SU-DHL-6 (cell line): Measurements from ENCODE around the gene CDH11.

Experiments used
- H2AFZ ChIP-seq: fragments of 200-600 bp; sonication (generic); 2 replicates; pipeline ENCODE4 v1.6.1; 2014; ENCODE audit warnings: low read depth, mild to moderate bottlenecking, moderate library complexity, mixed read lengths, antibody characterized with exemption, low read length; ENCODE audit not compliant: severe bottlenecking
- H3F3A ChIP-seq: fragments of 200-600 bp; shearing (Covaris generic); 2 replicates; pipeline ENCODE4 v1.6.0; 2016; ENCODE audit warnings: antibody characterized with exemption, mild to moderate bottlenecking; ENCODE audit not compliant: insufficient read depth
- H3K27ac ChIP-seq: fragments of 200-600 bp; sonication (generic); 2 replicates; pipeline ENCODE4 v1.5.1; 2016; ENCODE audit warnings: low read depth, mild to moderate bottlenecking, low read length, moderate library complexity, mixed read lengths
- H3K27me3 ChIP-seq: fragments of 200-600 bp; sonication (generic), shearing (Covaris generic); 2 replicates; pipeline ENCODE4 v1.6.0; 2014; ENCODE audit warnings: mild to moderate bottlenecking, low read length
- H3K36me3 ChIP-seq: fragments of 200-600 bp; sonication (generic); 2 replicates; pipeline ENCODE4 v1.6.1; 2014; ENCODE audit warnings: mild to moderate bottlenecking, low read length, mixed read lengths
- H3K4me2 ChIP-seq: fragments of 300-600, 200-600 bp; shearing (Covaris generic), sonication (generic); 2 replicates; pipeline ENCODE4 v1.6.0; 2014; ENCODE audit warnings: low read length, low read depth, mild to moderate bottlenecking; ENCODE audit not compliant: poor library complexity, severe bottlenecking
- H3K4me3 ChIP-seq: fragments of 200-600 bp; sonication (generic); 2 replicates; pipeline ENCODE4 v1.5.1; 2014; ENCODE audit warnings: antibody characterized with exemption, low read length, mild to moderate bottlenecking, mixed read lengths; ENCODE audit not compliant: insufficient read depth, poor library complexity, severe bottlenecking
- H3K79me2 ChIP-seq: fragments of 200-600 bp; sonication (generic); 2 replicates; pipeline ENCODE4 v1.6.1; 2014; ENCODE audit warnings: mild to moderate bottlenecking, low read length, moderate library complexity; ENCODE audit not compliant: insufficient read depth
- H3K9ac ChIP-seq: fragments of 200-600 bp; sonication (generic); 2 replicates; pipeline ENCODE4 v1.7.0; 2014; ENCODE audit warnings: mild to moderate bottlenecking, low read length
- H3K9me2 ChIP-seq: fragments of 200-600 bp; sonication (generic); replicated peaks from 2 replicates; pipeline ENCODE4 v1.6.1; 2014; ENCODE audit warnings: low read length; ENCODE audit not compliant: insufficient read depth
- H3K9me3 ChIP-seq: fragments of 200-600 bp; sonication (generic); 2 replicates; pipeline ENCODE4 v1.6.1; 2014; ENCODE audit warnings: low read length, mixed read lengths; ENCODE audit not compliant: insufficient read depth
- H4K20me1 ChIP-seq: fragments of 200-600 bp; sonication (generic); 2 replicates; pipeline ENCODE4 v1.6.1; 2014; ENCODE audit warnings: low read depth, mild to moderate bottlenecking, antibody characterized with exemption, low read length, moderate library complexity, mixed read lengths
- EZH2phosphoT487 ChIP-seq: fragments of 200-600 bp; sonication (generic), shearing (Covaris generic); conservative IDR thresholded peaks from 2 replicates; pipeline ENCODE4 v1.6.1; 2018; ENCODE audit warnings: mild to moderate bottlenecking, antibody characterized with exemption, low read length, moderate library complexity, mixed read lengths
- TF ChIP-seq, protein P1 (sequence below): fragments of 200-600 bp; sonication (generic); IDR thresholded peaks from one replicate; pipeline ENCODE4 v1.5.1; 2017; ENCODE audit warnings: antibody characterized with exemption, mild to moderate bottlenecking, low read length, moderate library complexity; ENCODE audit not compliant: insufficient read depth, poor library complexity, severe bottlenecking

Gene CDH11

DNA sequence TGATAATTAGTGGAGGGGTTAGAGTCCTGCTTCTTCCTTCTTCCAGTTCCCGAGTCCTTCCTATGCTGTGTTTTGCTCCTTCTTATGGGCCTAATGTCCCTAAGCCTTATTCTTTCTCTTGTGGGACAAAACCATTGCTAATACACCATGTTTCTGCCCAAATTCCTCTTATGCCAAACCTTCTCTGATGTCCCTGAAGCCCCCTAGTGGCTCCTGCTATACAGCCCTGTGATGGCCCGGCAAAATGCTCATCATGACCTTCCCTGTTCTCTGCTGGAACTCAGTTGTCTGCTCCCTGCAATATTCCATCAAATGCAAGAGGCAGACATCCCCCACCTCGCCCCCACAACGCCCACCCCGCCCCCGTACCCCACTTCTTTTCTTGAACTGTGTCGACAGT is 171.6 kb downstream of the CDH11 start:
- no peaks in the 10 kb centered on the region for H3K79me2 ChIP-seq
- no peak overlapping the region for H2AFZ ChIP-seq
- H3F3A ChIP-seq: no peaks in the 10 kb centered on the region

DNA sequence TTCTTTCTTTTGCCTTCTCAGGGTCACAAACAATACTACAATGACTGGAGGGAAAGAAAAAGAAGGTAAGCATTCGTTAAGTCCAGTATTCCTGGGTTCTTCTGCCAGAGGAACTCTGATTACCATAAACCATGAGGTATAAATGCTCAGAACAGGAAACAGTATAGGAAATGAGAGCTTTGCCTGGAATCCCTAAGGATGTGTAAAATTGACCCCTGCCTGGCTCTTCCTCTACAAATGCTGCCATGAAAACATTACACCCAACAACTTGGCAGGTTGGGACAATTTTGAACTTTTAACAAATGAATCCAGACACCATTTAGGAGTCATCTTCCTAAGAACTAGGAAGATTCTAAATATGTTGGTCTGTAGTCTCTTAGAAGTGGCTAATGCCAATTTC is 173.8 kb downstream of the CDH11 start:
- Histone ChIP-seq H3K4me3 (no peak overlapping the region), H3K27ac (no peak overlapping the region), H3K36me3 (no peaks in the 10 kb centered on the region), H3K27me3 (no peaks in the 10 kb centered on the region), H3K9me2 (no peaks in the 10 kb centered on the region), H3K79me2 (no peaks in the 10 kb centered on the region), H3K9me3 (no peaks in the 10 kb centered on the region), H2AFZ (no peak overlapping the region), H3K9ac (no peak overlapping the region), H4K20me1 (no peaks in the 10 kb centered on the region), H3K4me2 (no peak overlapping the region), H3F3A (no peaks in the 10 kb centered on the region)
- no peak for TF ChIP-seq EZH2phosphoT487
- TF ChIP-seq, protein P1, sequence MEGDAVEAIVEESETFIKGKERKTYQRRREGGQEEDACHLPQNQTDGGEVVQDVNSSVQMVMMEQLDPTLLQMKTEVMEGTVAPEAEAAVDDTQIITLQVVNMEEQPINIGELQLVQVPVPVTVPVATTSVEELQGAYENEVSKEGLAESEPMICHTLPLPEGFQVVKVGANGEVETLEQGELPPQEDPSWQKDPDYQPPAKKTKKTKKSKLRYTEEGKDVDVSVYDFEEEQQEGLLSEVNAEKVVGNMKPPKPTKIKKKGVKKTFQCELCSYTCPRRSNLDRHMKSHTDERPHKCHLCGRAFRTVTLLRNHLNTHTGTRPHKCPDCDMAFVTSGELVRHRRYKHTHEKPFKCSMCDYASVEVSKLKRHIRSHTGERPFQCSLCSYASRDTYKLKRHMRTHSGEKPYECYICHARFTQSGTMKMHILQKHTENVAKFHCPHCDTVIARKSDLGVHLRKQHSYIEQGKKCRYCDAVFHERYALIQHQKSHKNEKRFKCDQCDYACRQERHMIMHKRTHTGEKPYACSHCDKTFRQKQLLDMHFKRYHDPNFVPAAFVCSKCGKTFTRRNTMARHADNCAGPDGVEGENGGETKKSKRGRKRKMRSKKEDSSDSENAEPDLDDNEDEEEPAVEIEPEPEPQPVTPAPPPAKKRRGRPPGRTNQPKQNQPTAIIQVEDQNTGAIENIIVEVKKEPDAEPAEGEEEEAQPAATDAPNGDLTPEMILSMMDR: no peak

More for the DNA sequence above, 171.6 kb downstream of the CDH11 start:
- H3K36me3 ChIP-seq: no peaks in the 10 kb centered on the region
- H3K4me2 ChIP-seq: no peak overlapping the region
- H4K20me1 ChIP-seq: no peaks in the 10 kb centered on the region
- H3K4me3 ChIP-seq: no peak overlapping the region
- H3K9me2 ChIP-seq: no peaks in the 10 kb centered on the region
- no peak overlapping the region for H3K9ac ChIP-seq
- TF ChIP-seq, protein P1: no peak
- no peak for TF ChIP-seq EZH2phosphoT487
- H3K9me3 ChIP-seq: no peaks in the 10 kb centered on the region
- H3K27ac ChIP-seq: no peak overlapping the region
- no peaks in the 10 kb centered on the region for H3K27me3 ChIP-seq

DNA sequence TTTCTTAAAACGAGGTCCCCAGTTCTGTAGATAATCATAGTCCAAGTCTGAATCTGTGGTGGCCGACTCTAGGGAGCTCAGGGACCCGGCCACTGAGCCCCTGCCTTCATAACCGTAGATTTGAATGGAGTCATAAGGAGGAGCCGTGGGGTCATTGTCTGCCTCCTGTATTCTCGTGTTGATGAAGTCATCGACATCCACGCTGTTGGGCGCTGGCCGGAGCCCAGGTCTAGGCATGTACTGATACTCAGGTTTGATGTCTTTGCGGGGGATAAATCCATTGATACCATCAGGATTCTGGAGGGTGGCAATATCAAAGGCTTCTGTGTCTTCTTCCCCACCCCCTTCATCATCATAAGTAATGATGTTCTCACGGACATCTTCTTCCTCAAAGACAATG is 174.2 kb downstream of the CDH11 start:
- Histone ChIP-seq H2AFZ (no peak overlapping the region), H3F3A (no peaks in the 10 kb centered on the region), H3K27ac (no peak overlapping the region), H3K36me3 (no peaks in the 10 kb centered on the region), H3K27me3 (no peaks in the 10 kb centered on the region), H4K20me1 (no peaks in the 10 kb centered on the region), H3K79me2 (no peaks in the 10 kb centered on the region), H3K9me3 (no peaks in the 10 kb centered on the region), H3K4me3 (no peak overlapping the region), H3K9ac (no peak overlapping the region), H3K4me2 (no peak overlapping the region), H3K9me2 (no peaks in the 10 kb centered on the region)
- TF ChIP-seq EZH2phosphoT487: no peak
- TF ChIP-seq, protein P1: no peak

DNA sequence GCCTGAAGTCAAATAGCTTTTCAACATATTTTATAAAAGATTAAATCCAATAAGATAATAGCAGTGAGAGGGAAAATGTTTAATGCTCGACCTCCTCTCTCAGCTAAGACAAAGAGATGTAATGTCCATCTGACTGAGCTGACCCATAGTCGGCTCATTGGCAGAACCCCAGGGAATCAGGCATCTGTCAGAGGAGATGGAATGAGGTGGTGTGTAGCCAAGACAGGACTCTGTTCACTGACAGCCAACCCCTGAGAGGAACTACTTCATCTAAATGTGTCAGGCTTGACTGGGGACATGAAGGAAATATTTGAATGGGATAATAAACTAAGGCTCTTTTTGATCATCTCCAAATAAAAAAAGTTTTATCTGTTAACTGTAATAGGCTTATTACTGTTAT is 188.0 kb downstream of the CDH11 start:
- no peaks in the 10 kb centered on the region for H3K79me2 ChIP-seq
- no peak overlapping the region for H3K4me2 ChIP-seq
- no peak overlapping the region for H3K4me3 ChIP-seq
- H3K27ac ChIP-seq: no peak overlapping the region
- H3K9me3 ChIP-seq: no peaks in the 10 kb centered on the region
- TF ChIP-seq EZH2phosphoT487: no peak
- TF ChIP-seq, protein P1: no peak
- H3K9ac ChIP-seq: no peak overlapping the region
- no peaks in the 10 kb centered on the region for H4K20me1 ChIP-seq
- no peaks in the 10 kb centered on the region for H3K36me3 ChIP-seq
- H3K27me3 ChIP-seq: no peaks in the 10 kb centered on the region
- no peak overlapping the region for H2AFZ ChIP-seq
- no peaks in the 10 kb centered on the region for H3K9me2 ChIP-seq
- H3F3A ChIP-seq: no peaks in the 10 kb centered on the region
